ENCODE data around the gene MAN1B1.

MAN1B1 gene

GRCh38 chr9:137068539-137069507 lies 18.0 kb upstream of the MAN1B1 start:
- no peak for DNase-seq (ENCODE audit: low read depth)

- no peak for DNase-seq (ENCODE audit: low read depth)
Measured at GRCh38 chr9:137069508-137070091, 17.2 kb upstream of the MAN1B1 start.

- DNase-seq (ENCODE audit: low read depth), result peak; percentile 55
Measured at GRCh38 chr9:137070201-137070905, 16.4 kb upstream of the MAN1B1 start, which contains the start of gene SAPCD2. TSS of gene SAPCD2 (minus strand) at chr9:137070557. CDS start at chr9:137070460, 97 bp downstream.

GRCh38 chr9:137070906-137071275 lies 15.9 kb upstream of the MAN1B1 start:
- no peak for DNase-seq (ENCODE audit: low read depth)

GRCh38 chr9:137071282-137071681 lies 15.5 kb upstream of the MAN1B1 start:
- no peak for DNase-seq (ENCODE audit: low read depth)

- DNase-seq (ENCODE audit: low read depth), result no peak
Measured at GRCh38 chr9:137073992-137074399, 12.8 kb upstream of the MAN1B1 start.

- no peak for DNase-seq (ENCODE audit: low read depth)
Measured at GRCh38 chr9:137074657-137075274, 12.0 kb upstream of the MAN1B1 start.

GRCh38 chr9:137075275-137075775 lies 11.5 kb upstream of the MAN1B1 start:
- no peak for DNase-seq (ENCODE audit: low read depth)

- no peak for DNase-seq (ENCODE audit: low read depth)
Measured at GRCh38 chr9:137076636-137077009, 10.2 kb upstream of the MAN1B1 start.

GRCh38 chr9:137077010-137077747 lies 9.6 kb upstream of the MAN1B1 start, which contains the start of gene UAP1L1:
TSS of gene UAP1L1 (plus strand) at chr9:137077517. CDS start at chr9:137077533, 16 bp downstream.
- no peak for DNase-seq (ENCODE audit: low read depth)

GRCh38 chr9:137077758-137078693 lies 8.8 kb upstream of the MAN1B1 start:
- DNase-seq (ENCODE audit: low read depth), result no peak

- DNase-seq (ENCODE audit: low read depth), result no peak
Measured at GRCh38 chr9:137078701-137079400, 7.9 kb upstream of the MAN1B1 start.

GRCh38 chr9:137079401-137079787 lies 7.4 kb upstream of the MAN1B1 start:
- no peak for DNase-seq (ENCODE audit: low read depth)

- DNase-seq (ENCODE audit: low read depth), result no peak
Measured at GRCh38 chr9:137080260-137081122, 6.3 kb upstream of the MAN1B1 start.

- DNase-seq (ENCODE audit: low read depth), result no peak
Measured at GRCh38 chr9:137082222-137082924, 4.4 kb upstream of the MAN1B1 start.

- DNase-seq (ENCODE audit: low read depth), result no peak
Measured at GRCh38 chr9:137082925-137083290, 3.9 kb upstream of the MAN1B1 start.

GRCh38 chr9:137083394-137084004 lies 3.3 kb upstream of the MAN1B1 start:
- DNase-seq (ENCODE audit: low read depth), result no peak
